AG10803 (cell line): Measurements from ENCODE around the gene KCTD5.
"Not testable (repeated sequence)": the region's sequence is repeated elsewhere in the genome, so short reads cannot be mapped to it uniquely, and the experiment has no call there.

Experiments used
- DNase-seq: peaks from one replicate; pipeline ENCODE4 v3.0.0; 2010; ENCODE audit warnings: low read depth
- H3K4me3 ChIP-seq: 2 replicates; pipeline ENCODE4 v1.5.1; 2011; ENCODE audit warnings: mild to moderate bottlenecking, low read length, control low read depth
- TF ChIP-seq, protein P1 (sequence below): conservative IDR thresholded peaks from 2 replicates; pipeline ENCODE4 v1.5.1; 2011; ENCODE audit warnings: mild to moderate bottlenecking, low read length, control low read depth, inconsistent platforms

Gene KCTD5

DNA sequence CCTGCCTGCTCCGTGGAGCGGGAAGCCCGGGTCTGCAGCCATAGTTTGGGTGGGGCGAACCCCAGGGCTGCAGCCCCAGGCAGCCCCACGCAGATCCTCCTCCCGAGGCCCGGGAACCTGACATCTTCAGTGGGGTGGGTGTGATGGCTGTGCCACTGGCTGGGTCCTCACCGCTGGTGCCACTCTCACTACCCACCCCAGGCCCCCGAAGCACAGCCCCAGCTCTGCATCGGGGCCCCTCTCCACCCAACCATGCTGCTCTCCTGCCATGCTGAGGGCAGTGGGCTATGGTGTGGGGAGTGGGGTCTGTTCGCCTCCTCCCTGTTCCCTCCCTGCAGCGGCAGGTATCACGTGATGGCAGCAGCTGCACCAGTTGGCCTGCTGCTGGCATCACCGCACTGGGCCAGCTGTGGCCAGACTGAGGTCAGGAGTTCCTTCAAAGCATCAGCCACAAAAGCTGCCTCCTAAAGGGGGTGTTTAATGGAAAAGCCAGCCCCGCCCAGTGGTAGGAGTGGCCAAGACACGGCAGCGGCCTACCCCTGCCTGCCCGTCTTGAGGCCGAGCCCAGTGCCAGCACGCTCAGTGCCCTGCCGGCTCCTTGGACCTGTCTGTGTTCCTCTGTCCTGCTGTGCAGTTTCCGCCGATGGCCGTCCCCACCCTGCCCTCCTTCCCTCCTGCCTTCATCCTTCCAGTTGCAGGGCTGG lies 10.8 kb downstream of the KCTD5 start:
- TF ChIP-seq, protein P1, sequence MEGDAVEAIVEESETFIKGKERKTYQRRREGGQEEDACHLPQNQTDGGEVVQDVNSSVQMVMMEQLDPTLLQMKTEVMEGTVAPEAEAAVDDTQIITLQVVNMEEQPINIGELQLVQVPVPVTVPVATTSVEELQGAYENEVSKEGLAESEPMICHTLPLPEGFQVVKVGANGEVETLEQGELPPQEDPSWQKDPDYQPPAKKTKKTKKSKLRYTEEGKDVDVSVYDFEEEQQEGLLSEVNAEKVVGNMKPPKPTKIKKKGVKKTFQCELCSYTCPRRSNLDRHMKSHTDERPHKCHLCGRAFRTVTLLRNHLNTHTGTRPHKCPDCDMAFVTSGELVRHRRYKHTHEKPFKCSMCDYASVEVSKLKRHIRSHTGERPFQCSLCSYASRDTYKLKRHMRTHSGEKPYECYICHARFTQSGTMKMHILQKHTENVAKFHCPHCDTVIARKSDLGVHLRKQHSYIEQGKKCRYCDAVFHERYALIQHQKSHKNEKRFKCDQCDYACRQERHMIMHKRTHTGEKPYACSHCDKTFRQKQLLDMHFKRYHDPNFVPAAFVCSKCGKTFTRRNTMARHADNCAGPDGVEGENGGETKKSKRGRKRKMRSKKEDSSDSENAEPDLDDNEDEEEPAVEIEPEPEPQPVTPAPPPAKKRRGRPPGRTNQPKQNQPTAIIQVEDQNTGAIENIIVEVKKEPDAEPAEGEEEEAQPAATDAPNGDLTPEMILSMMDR, result no peak
- DNase-seq, result no peak
- no peak overlapping the region for H3K4me3 ChIP-seq

DNA sequence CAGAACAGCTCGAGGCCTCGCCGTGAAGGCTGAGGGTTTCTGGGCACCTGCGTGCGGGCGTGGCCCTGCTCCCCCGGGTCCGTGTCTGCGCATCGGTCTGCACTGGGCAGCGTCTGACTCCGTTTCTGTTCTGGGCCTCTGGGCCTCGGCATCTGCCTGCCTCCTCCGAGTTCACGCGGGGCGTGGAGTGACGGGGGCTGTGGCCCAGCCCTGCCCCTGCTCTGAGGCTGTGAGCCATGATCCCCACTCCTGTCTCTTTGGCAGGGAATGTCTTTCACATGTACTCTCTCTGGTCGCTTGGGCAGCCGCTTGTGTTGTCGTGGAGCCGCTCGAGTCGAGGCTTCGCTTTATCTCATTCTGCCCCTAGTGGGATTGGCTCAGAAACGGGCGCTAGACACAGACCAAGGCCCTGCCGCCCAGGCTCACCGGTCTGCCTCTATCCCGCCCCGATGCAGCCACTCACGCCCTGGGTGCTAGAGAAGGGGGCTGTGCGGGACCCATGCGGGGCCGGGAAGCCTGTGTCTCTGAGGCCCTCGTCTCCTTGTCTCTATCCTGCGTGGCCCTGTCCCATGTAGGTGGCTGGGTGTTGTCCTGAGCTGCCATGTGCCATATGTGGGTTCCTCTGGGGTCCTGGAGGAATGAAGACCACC lies 14.4 kb downstream of the KCTD5 start:
- DNase-seq, result not testable (repeated sequence)

DNA sequence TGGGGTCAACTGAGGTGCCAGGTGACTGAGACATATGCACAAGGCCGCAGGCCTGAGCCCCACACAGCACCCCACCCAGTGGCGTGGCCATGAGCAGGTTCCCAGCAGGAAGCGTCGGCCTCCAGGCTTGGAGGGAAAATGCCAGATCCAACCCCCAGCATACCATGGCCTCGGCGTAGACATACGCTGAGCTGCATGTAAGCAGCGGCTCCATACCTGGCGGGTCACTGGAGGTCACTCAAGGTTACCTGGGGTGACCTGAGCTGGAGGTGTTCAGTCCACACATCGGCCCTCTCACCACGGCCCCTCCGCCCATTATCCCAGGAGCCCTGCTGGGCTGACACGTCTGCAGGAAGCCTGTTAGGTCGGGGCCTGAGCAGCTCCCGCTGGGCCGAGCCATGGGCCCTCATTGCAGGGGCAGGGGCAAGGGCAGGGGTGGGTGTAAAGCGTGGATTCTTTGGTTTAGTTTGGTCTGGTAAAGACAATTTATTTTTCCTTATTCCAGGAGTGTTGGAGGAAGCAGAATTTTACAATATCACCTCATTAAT lies 15.2 kb downstream of the KCTD5 start:
- TF ChIP-seq, protein P1, result no peak
- DNase-seq, result no peak

More for the DNA sequence above, 14.4 kb downstream of the KCTD5 start:
- H3K4me3 ChIP-seq, result not testable (repeated sequence)

DNA sequence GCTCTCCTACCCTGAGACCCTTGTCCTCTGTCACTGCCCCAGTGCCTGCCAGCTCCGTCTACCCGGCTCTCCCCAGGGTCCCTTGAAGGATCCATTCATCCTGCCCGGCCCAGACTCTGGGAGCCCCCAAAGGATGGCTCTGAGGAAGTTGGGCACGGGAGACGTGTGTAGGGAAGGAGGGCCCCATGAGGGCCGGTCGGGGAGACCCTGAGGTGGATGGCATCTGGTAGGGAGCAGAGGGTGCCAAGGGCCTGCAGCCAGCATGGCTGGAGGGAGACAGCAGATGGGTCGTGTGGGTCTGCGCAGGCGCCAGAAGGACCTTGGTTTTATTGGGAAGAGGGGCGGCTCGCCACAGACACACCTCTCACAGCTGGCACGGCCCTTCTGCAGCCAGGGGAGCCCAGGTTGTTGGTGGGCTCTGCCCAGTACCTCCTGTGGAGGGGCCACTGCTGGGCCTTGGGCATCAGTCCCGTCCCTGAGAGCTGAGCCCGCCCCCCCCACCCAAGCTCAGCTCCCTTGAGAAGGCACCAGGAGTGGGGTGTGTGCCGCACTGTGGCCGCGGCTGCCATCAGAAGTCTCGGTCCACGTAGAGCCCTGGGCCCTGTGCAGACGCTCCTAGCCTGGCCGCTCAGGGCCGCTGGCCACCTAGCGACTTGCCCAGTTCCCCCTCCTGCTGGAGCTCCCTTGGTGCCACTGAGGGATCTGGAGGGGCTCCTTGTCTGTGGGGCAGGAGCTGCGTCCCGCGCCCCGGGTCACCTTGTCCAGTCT lies 16.0 kb downstream of the KCTD5 start:
- TF ChIP-seq, protein P1, result no peak
- H3K4me3 ChIP-seq, result no peak overlapping the region
- no peak for DNase-seq

More for the DNA sequence above, 15.2 kb downstream of the KCTD5 start:
- H3K4me3 ChIP-seq, result no peak overlapping the region

DNA sequence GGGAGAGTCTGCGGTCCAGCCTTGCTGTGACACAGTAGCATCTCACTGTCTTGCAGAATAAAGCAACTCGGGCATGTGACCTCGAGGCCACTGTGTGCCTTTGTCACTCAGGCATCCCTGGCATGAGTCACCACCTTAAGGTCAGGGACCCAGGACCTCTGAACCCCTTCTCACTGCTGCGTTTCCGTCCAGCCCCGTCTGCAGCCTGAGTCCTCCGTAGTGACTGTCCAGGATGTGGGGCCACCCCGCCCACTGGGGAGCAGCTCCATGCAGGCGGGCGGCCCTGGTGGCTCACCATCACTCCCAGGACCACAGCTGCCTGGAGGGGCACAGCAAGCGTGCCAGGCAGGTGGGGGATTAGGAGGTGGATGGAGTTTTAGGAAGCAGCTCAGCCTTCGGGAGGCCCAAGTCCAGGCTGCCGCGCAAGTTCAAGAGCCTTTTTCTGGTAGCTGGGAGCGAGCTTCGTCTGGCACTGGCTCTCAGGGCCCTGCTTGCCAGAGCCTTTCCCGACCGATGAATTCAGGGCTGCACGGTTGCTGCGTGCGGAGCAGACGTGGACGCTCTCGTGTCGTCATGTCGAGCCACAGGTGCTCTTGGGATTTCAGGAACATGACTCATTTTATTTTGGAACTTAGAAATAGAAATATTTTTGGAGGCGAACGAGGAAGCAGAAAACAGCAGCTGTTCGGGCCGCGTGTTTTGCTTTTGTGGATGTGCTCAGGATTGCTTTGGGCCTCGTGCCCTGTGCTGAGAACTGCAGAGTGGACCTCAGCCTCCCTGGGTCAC lies 16.8 kb downstream of the KCTD5 start:
- no peak for DNase-seq
- TF ChIP-seq, protein P1, result no peak
- no peak overlapping the region for H3K4me3 ChIP-seq

DNA sequence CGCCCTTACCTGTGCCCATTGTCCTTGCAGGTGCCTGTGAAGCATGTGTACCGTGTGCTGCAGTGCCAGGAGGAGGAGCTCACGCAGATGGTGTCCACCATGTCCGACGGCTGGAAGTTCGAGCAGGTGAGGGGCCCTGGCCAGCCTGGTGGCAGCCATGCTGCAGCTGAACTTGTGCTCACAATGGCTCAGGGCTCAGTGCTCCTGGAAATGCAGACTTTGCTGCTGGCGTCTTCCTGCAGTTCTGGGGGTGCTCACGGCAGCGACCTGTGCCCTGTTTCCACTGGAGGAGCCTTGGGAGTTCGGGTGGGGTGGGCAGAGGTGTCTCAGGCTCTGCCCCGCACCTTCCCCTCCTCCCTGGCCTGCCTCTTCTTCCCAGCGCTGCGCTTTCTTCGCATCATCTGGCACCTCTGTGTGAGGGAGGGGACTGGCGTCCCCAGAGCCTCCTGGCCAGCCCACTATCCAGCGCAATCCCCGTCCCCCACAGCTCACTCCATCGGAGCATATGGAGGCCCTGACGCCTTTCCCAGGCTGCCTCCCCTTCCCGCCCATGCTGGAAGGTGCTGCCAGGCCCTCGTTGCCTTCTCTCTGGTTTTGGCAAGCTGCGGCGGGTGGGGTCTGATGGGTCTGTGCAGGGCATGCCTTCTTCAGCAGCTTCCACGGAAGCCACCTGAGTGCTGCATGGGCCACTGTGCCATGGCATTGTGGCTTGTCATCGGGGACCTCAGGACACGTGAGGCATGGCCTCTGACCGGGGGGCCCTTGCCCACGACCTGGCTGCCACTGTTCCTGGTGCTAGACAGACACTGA lies 17.7 kb downstream of the KCTD5 start:
- DNase-seq, result no peak
- no peak overlapping the region for H3K4me3 ChIP-seq
- TF ChIP-seq, protein P1, result no peak
